GM12872 (cell line): ENCODE measurements around the gene BCAR3.

Experiments
- CTCF ChIP-seq: IDR thresholded peaks from 3 replicates; pipeline ENCODE4 v1.5.1; 2011; ENCODE audit warnings: low read depth, mild to moderate bottlenecking, low read length, moderate library complexity; ENCODE audit not compliant: insufficient read depth

Gene BCAR3

GRCh38 chr1:93574511-93574910, 107.1 kb downstream of the BCAR3 start:
- TF ChIP-seq CTCF, result no peak

- no peak for TF ChIP-seq CTCF
These were observed 107.6 kb downstream of the BCAR3 start for GRCh38 chr1:93573940-93574469.

- TF ChIP-seq CTCF, result no peak
These were observed 109.9 kb downstream of the BCAR3 start for GRCh38 chr1:93571623-93572310.

GRCh38 chr1:93569489-93569888, 112.1 kb downstream of the BCAR3 start:
- TF ChIP-seq CTCF, result no peak

GRCh38 chr1:93567255-93567918, 114.2 kb downstream of the BCAR3 start:
- TF ChIP-seq CTCF, result no peak

- no peak for TF ChIP-seq CTCF
These were observed 115.4 kb downstream of the BCAR3 start for GRCh38 chr1:93566227-93566626.

- no peak for TF ChIP-seq CTCF
These were observed 116.0 kb downstream of the BCAR3 start for GRCh38 chr1:93565496-93566206.
